ENCODE data around the gene TRPV6. TPM values are rescaled to one million over a fixed set of nuclear protein-coding genes. Genes with fewer than 3 reads are reported as not detected.
A peak's percentile ranks its signal among the peaks of the same experiment; 100 is the strongest.

The TRPV6 gene
- total RNA-seq, 1 donor from 2014 or later = 6.2 TPM

DNA sequence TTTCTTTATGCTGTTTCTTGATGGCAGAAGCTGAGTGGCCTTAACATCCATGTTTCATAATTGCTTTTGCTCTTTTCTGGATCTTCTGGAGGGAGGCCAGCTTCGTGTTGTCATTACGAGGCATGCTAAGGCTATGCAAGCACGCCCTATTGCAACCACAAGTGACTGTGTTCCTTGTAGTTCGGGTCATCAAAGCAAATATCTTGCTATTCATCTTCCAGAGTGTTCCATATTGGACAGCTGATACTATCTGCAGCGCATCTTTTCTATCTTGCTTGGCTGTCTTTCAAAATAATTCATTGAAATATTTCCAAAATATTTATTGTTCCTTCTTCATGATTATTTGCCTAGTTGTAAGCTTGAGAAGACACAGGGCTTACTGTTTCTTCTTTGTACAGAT, 25.7 kb downstream of the TRPV6 start:
- no peaks in the 10 kb centered on the region for H3K4me1 Mint-ChIP-seq (ENCODE audit: low read depth)
- no peak overlapping the region for H3K27ac Mint-ChIP-seq
- TF ChIP-seq, protein P1, sequence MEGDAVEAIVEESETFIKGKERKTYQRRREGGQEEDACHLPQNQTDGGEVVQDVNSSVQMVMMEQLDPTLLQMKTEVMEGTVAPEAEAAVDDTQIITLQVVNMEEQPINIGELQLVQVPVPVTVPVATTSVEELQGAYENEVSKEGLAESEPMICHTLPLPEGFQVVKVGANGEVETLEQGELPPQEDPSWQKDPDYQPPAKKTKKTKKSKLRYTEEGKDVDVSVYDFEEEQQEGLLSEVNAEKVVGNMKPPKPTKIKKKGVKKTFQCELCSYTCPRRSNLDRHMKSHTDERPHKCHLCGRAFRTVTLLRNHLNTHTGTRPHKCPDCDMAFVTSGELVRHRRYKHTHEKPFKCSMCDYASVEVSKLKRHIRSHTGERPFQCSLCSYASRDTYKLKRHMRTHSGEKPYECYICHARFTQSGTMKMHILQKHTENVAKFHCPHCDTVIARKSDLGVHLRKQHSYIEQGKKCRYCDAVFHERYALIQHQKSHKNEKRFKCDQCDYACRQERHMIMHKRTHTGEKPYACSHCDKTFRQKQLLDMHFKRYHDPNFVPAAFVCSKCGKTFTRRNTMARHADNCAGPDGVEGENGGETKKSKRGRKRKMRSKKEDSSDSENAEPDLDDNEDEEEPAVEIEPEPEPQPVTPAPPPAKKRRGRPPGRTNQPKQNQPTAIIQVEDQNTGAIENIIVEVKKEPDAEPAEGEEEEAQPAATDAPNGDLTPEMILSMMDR (IDR thresholded peaks at IDR 0.05; ENCODE audit: unreplicated experiment) = no peak
- peaks cover 22% of the 10 kb centered on the region for H3K27me3 Mint-ChIP-seq
- DNase-seq (ENCODE audit: low spot score, unreplicated experiment) = no peak
- no peaks in the 10 kb centered on the region for H3K9me3 Mint-ChIP-seq (ENCODE audit: low read depth)
- H3K36me3 Mint-ChIP-seq (ENCODE audit: insufficient read depth) = peaks cover 4% of the 10 kb centered on the region
- H3K4me3 Mint-ChIP-seq (ENCODE audit: low read depth) = no peak overlapping the region

DNA sequence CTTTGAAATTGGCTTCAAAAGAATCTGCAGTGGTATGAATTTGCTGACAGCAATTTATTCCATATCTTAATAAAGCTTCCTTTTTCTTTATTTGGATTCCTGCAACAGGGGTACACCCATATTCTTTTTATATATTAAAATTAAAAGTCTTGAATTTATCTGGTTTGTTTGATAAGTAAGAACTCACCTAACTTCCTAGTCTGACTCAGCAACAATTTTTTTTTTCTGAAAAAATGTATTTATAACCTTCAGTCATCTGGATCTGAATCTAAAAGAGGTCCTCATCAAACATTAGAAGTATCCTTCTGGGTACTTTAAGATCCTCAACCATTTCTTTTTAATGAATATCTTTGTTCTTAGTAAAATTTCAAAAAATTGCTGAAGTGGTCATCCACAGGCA, 26.1 kb downstream of the TRPV6 start:
- TF ChIP-seq, protein P1 (IDR thresholded peaks at IDR 0.05; ENCODE audit: unreplicated experiment) = no peak

GRCh38 chr7:142857625-142858024, 27.9 kb downstream of the TRPV6 start:
- DNase-seq (ENCODE audit: low spot score, unreplicated experiment) = no peak
- no peak overlapping the region for H3K4me3 Mint-ChIP-seq (ENCODE audit: low read depth)

More for the DNA sequence above, 26.1 kb downstream of the TRPV6 start:
- no peak overlapping the region for H3K27ac Mint-ChIP-seq
- peaks cover 22% of the 10 kb centered on the region for H3K27me3 Mint-ChIP-seq
- H3K9me3 Mint-ChIP-seq (ENCODE audit: low read depth) = no peaks in the 10 kb centered on the region
- H3K4me1 Mint-ChIP-seq (ENCODE audit: low read depth) = no peaks in the 10 kb centered on the region
- peaks cover 4% of the 10 kb centered on the region for H3K36me3 Mint-ChIP-seq (ENCODE audit: insufficient read depth)
- H3K4me3 Mint-ChIP-seq (ENCODE audit: low read depth) = no peak overlapping the region
- DNase-seq (ENCODE audit: low spot score, unreplicated experiment) = no peak

DNA sequence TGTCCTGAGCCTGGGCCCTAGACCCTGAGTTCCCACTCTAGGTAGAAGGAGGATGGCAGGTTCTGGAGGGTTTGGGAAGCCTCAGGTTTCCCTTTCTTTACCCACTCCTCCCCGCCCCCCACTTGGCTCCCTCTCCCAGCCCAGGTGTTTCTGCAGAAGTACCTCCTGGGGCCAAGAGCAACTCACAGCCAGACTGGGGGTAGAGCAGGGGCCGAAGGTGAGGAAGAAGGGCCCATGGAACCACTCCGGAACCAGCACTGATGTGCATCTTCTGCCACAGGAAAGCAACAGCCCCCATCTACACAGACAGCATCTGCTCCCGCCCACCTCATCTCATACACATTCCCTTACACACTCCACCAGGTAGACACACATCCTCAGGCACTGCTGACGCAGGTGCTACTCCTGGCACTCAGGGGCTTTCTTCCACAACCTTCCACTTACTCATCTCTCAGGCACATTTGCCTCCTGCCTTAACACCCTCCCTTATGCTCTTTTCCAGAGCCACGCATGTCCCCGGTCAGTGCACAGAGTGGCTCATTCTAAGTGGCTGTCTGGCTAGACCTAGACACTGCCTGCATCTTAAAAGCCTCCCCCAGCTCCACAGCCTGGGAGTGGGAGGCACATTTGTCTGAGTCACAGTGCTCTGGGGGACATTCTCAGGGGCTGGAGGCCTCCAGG, 28.8 kb downstream of the TRPV6 start:
- no peak for DNase-seq (ENCODE audit: low spot score, unreplicated experiment)
- no peaks in the 10 kb centered on the region for H3K9me3 Mint-ChIP-seq (ENCODE audit: low read depth)
- no peak overlapping the region for H3K27ac Mint-ChIP-seq
- H3K27me3 Mint-ChIP-seq = peaks cover 25% of the 10 kb centered on the region
- H3K4me1 Mint-ChIP-seq (ENCODE audit: low read depth) = peaks cover 6% of the 10 kb centered on the region
- H3K36me3 Mint-ChIP-seq (ENCODE audit: insufficient read depth) = no peaks in the 10 kb centered on the region
- TF ChIP-seq, protein P1 (IDR thresholded peaks at IDR 0.05; ENCODE audit: unreplicated experiment) = no peak
- peak overlapping the region; percentile 77 for H3K4me3 Mint-ChIP-seq (ENCODE audit: low read depth)

More at GRCh38 chr7:142857625-142858024, 27.9 kb downstream of the TRPV6 start:
- Mint-ChIP-seq H3K27ac (no peak overlapping the region), H3K4me1 (ENCODE audit: low read depth) (peaks cover 4% of the 10 kb centered on the region), H3K9me3 (ENCODE audit: low read depth) (no peaks in the 10 kb centered on the region), H3K36me3 (ENCODE audit: insufficient read depth) (peaks cover 2% of the 10 kb centered on the region), H3K27me3 (peaks cover 22% of the 10 kb centered on the region)
- TF ChIP-seq, protein P1 (IDR thresholded peaks at IDR 0.05; ENCODE audit: unreplicated experiment) = no peak

GRCh38 chr7:142855756-142856564, 29.6 kb downstream of the TRPV6 start:
- Mint-ChIP-seq H3K4me3 (ENCODE audit: low read depth) (peak overlapping the region; percentile 77), H3K9me3 (ENCODE audit: low read depth) (no peaks in the 10 kb centered on the region), H3K27ac (no peak overlapping the region), H3K27me3 (peaks cover 32% of the 10 kb centered on the region), H3K36me3 (ENCODE audit: insufficient read depth) (no peaks in the 10 kb centered on the region), H3K4me1 (ENCODE audit: low read depth) (peaks cover 6% of the 10 kb centered on the region)
- TF ChIP-seq, protein P1 (IDR thresholded peaks at IDR 0.05; ENCODE audit: unreplicated experiment) = no peak
- DNase-seq (ENCODE audit: low spot score, unreplicated experiment) = no peak

All from progenitor cell of endocrine pancreas (in vitro differentiated cells).